Head of caudate nucleus (tissue), 42 donors: ENCODE results near the gene PRICKLE1.

Experiments used
- DNase-seq, 42 donors: peaks; one replicate each; pipeline versions ENCODE4 v3.0.0 to v3.0.0-alpha.2; 2020 to 2021; ENCODE audit warnings: mixed read lengths in 7 of 42
- intact Hi-C: fragments of 100-400 bp; cut with DNase I; formaldehyde crosslinking; loops from one replicate; pipeline ENCODE4 v1.15.0; 2022

The PRICKLE1 gene

GRCh38 chr12:42426746-42427145 is 162.8 kb downstream of the PRICKLE1 start:
- peak in 36 of 42 donors; percentile 13 to 84 (median 42) for DNase-seq
- intact Hi-C loops: no loop called here

- DNase-seq: no peak
- intact Hi-C loops: no loop called here
Observed at GRCh38 chr12:42422785-42423184, 166.8 kb downstream of the PRICKLE1 start.

GRCh38 chr12:42421844-42422779 is 167.4 kb downstream of the PRICKLE1 start:
- intact Hi-C loops: no loop called here
- no peak for DNase-seq

GRCh38 chr12:42420395-42420794 is 169.2 kb downstream of the PRICKLE1 start:
- intact Hi-C loops: no loop called here
- DNase-seq: no peak

- intact Hi-C loops: no loop called here
- no peak for DNase-seq
Observed at GRCh38 chr12:42410340-42410739, 179.2 kb downstream of the PRICKLE1 start.

GRCh38 chr12:42409471-42409870 is 180.1 kb downstream of the PRICKLE1 start:
- DNase-seq: no peak
- intact Hi-C loops: no loop called here

GRCh38 chr12:42407306-42407705 is 182.2 kb downstream of the PRICKLE1 start:
- intact Hi-C loops: no loop called here
- DNase-seq: no peak
